GM12801 (cell line): ENCODE measurements around the gene GCK.

Experiments used
- CTCF ChIP-seq: IDR thresholded peaks from one replicate; pipeline ENCODE4 v1.5.1; 2011; ENCODE audit warnings: control low read depth; ENCODE audit not compliant: insufficient read length; ENCODE audit errors: extremely low read depth

Gene GCK

DNA sequence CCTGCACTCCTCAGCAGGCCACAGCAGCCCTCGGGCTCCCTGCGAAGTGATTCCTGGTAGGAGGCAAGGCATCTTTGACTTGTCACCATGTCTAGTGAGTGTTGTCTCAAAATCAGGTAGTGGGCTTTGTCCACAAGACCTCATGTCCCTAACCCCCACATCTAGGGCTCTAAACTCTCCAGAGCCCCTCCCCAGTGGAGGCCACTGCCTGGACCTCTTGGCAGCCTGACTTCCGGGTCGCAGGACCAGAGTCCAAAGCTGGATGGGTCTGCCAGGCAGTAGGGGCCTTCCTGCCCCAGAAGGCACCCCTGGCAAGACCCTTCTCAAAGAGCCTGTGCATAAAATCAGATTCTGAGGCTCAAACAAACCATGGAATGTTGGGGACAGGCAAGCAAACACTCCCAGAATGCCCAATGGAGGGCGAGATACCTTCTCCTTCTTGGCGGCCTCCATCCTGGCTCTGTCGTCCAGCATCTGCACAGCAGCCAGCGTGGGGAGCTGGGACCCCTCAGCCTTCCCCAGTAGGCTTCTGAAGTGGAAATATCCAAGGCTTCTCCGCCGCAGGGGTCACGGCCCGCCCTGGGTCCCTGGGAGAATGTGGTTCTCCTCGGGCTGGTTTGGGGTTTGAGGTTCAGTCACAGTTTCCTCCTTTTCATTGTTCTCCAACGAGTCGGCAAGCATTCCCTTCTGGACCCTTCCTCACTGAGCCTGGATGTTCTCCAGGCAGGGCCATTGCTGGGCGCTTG lies 586 bp downstream of the GCK start:
- TF ChIP-seq CTCF: no peak

DNA sequence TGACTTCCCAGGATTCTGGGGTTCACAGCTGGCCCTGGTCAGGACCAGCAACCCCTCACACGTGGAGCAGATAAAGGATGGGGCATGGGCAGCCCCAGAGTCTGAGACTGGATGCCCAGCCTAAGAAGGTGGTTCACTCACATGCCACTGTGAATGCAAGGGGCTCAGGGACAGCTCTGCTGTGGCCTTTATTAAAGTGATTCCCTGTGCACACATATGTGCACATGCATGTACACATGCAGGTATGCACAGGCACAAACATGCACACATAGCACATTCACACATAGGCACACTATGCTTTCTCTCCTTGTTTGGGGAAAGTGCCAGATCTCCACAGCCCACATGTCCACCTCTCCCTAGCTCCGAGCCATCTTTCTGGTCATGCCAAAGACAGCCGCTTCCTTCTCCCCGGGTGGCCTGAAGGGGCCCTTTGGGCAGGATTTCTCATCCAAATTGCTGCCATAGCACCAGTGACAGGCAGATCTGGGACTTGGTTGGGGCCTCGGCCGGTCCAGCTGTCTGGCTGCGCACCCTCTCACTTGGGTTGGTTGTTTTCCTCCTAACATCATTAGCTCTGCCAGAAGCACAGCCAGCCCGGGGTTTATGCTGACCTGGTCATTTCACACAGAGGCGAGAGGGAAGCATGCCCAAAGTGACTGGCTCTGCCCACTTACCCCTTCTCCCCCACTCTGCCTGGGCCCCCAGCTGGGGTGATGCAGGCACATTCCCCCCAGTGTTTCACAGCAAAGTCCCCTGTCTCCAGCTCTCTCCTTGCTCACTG lies 1.4 kb downstream of the GCK start:
- TF ChIP-seq CTCF: no peak

DNA sequence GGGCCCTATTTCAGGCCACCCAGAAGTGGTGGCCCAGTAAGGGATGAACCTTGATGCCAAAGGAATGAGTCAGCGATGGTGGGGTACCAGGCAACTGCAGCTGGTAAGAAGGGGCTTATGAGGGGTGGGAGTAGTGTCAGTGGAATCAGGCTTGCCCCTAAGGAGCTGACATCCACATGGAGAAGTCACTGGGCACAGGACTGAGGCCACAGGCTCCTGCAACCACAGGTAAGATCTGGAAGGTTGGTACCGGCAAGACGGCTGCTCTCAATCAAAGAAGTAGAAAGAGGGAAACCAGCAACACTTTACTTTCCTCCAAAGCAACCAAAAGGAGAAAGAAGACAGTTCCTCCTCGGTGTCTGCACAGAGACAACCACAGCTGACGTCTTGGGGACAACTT lies 2.5 kb downstream of the GCK start:
- TF ChIP-seq CTCF: no peak

DNA sequence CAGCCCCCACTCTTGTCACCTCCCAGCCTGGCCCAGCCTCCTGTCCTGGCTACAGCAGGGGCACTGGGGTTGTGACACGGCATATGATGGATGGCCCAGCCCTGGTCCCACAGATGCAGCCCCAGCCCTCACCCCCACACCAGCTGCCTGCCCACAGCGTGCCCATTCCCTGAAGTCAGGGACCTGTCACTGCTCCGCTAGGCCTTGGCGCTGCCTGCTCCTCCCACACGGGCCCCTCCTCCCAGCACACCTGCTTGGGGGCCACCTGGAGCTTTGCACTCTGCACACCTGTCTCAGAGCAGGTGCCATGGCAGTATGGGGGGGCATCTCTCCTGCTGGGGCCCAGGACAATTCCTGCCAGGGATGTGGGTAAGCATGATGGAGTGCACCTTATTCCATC lies 3.5 kb downstream of the GCK start:
- no peak for TF ChIP-seq CTCF

DNA sequence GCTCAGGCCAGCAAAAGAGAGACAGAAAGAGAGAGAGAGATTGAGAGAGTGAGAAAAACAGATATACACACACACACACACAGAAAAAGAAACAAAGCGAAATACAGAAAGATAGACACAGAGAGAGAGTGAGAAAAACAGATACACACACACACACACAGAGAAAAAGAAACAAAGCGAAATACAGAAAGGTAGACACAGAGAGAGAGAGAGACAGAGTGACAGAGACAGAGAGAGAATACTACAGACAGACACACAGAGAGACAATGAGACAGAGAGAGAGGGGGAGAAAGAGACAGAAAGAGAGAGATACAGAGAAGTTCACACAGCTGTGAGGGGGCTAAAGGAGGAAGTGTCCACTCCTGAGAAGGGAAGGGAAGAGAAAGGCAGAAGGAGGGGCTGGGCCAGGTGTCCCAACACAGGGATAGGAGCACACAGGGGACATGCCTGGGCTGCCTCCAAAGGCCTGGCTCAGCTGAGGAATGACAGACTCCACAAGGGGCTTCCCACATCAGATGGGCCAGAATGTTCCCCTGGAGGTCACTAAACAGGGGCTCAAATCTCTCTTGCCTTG lies 4.3 kb downstream of the GCK start:
- TF ChIP-seq CTCF: no peak

GRCh38 chr7:44184206-44184872 lies 4.9 kb downstream of the GCK start:
- no peak for TF ChIP-seq CTCF

DNA sequence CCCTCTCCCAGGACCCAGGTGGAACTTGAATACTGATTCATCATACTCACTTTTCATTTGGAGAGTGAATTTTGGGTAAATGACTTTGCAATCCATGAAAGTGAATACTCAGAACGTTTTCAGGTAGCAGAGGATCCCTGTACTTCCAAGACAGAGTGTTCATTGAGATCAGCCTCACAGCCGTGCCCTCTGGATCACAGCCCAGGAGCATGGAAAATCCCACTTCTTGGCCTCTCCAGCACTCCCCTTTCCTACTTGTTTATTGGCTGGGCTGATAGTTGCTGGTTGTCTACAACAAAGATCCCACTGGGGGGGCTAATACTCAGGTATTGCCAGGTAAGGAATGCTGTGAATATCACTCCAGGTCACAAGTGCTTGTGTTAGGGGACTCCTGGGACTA lies 5.9 kb downstream of the GCK start:
- no peak for TF ChIP-seq CTCF
